Fibroblast of lung (primary cell): ENCODE data around the gene KCNC2. TPM values are rescaled to one million over a fixed set of nuclear protein-coding genes. Genes with fewer than 3 reads are reported as not detected.

Experiments used
- DNase-seq, 2 donors: peaks; one replicate each; pipeline versions ENCODE4 v3.0.0 to v3.0.0-alpha.2; 2010; ENCODE audit warnings: low read depth in 2 of 2
- H2AFZ ChIP-seq: 2 replicates; pipeline ENCODE4 v1.5.1; 2012; ENCODE audit warnings: low read length, control low read depth, inconsistent platforms
- H3K27ac ChIP-seq: 2 replicates; pipeline ENCODE4 v1.5.1; 2011; ENCODE audit warnings: low read length, control low read depth; ENCODE audit not compliant: insufficient read depth
- H3K27me3 ChIP-seq: 2 replicates; pipeline ENCODE4 v1.5.1; 2011; ENCODE audit warnings: mild to moderate bottlenecking, low read length; ENCODE audit not compliant: control insufficient read depth, insufficient read depth
- H3K36me3 ChIP-seq: 2 replicates; pipeline ENCODE4 v1.5.1; 2011; ENCODE audit warnings: low read length; ENCODE audit not compliant: control insufficient read depth, insufficient read depth
- H3K4me1 ChIP-seq: 2 replicates; pipeline ENCODE4 v1.5.1; 2011; ENCODE audit warnings: low read length; ENCODE audit not compliant: control insufficient read depth, insufficient read depth; ENCODE audit errors: extremely low read depth
- H3K4me2 ChIP-seq: 2 replicates; pipeline ENCODE4 v1.5.1; 2011; ENCODE audit warnings: low read length, control low read depth; ENCODE audit not compliant: insufficient read depth; ENCODE audit errors: extremely low read depth
- H3K4me3 ChIP-seq, 4 experiments: fragments of 200-600 bp in 1 of 4; sonication (generic) in 1 of 4; replicated peaks in 1 of 4; 2 replicates each; pipeline ENCODE4 v1.5.1; 2011 to 2016; ENCODE audit warnings: low read length in 4 of 4, low read depth in 3 of 4, mild to moderate bottlenecking in 3 of 4, control low read depth in 2 of 4, inconsistent platforms in 1 of 4, mixed read lengths in 1 of 4; ENCODE audit not compliant: insufficient read depth in 1 of 4; ENCODE audit errors: control extremely low read depth in 1 of 4
- H3K79me2 ChIP-seq: 2 replicates; pipeline ENCODE4 v1.5.1; 2012; ENCODE audit warnings: mild to moderate bottlenecking, low read length, inconsistent platforms; ENCODE audit not compliant: control insufficient read depth, insufficient read depth
- H3K9ac ChIP-seq: 2 replicates; pipeline ENCODE4 v1.5.1; 2011; ENCODE audit warnings: mild to moderate bottlenecking, low read length, control low read depth; ENCODE audit not compliant: insufficient read depth
- H3K9me3 ChIP-seq: 2 replicates; pipeline ENCODE4 v1.5.1; 2012; ENCODE audit warnings: low read depth, low read length; ENCODE audit not compliant: control insufficient read depth, insufficient read depth
- H4K20me1 ChIP-seq: 2 replicates; pipeline ENCODE4 v1.5.1; 2011; ENCODE audit warnings: low read length; ENCODE audit not compliant: control insufficient read depth, insufficient read depth; ENCODE audit errors: extremely low read depth
- CTCF ChIP-seq, 2 donors: IDR thresholded peaks in 1 of 2; conservative IDR thresholded peaks in 1 of 2; 1 replicate in 1 of 2; 2 replicates in 1 of 2; pipeline ENCODE4 v1.5.1; 2011 to 2012; ENCODE audit warnings: low read length in 2 of 2, control low read depth in 1 of 2, inconsistent platforms in 1 of 2, low read depth in 1 of 2, mild to moderate bottlenecking in 1 of 2
- EZH2 ChIP-seq: IDR thresholded peaks from 2 replicates; pipeline ENCODE4 v1.5.1; 2012; ENCODE audit warnings: low read length, control low read depth, mild to moderate bottlenecking; ENCODE audit errors: missing control alignments
- polyA plus RNA-seq, 2 donors: library from polyadenylated mRNA; depleted of rRNA in 1 of 2; stranded (reverse) in 1 of 2; unstranded in 1 of 2; fragments of >200 nt; gene quantifications; 2 replicates each; pipeline ENCODE4 v1.2.1, GENCODE V29; 2011 to 2012; ENCODE audit warnings: missing spikeins in 1 of 2
- total RNA-seq: library from RNA; depleted of rRNA; stranded (reverse); fragments of >200 nt; gene quantifications from 2 replicates; pipeline ENCODE4 v1.2.1, GENCODE V29; 2014

KCNC2 gene
- total and polyA plus RNA-seq, 2 donors (not counting 1 experiment from before 2014, with no cell fraction given): not detected

GRCh38 chr12:75101781-75102180 is 107.9 kb downstream of the KCNC2 start:
- H3K27me3 ChIP-seq: no peaks in the 10 kb centered on the region
- H3K27ac ChIP-seq: no peak overlapping the region
- H2AFZ ChIP-seq: no peak overlapping the region
- DNase-seq: no peak
- H3K36me3 ChIP-seq: no peaks in the 10 kb centered on the region
- H3K9ac ChIP-seq: no peak overlapping the region
- no peak for TF ChIP-seq EZH2
- TF ChIP-seq CTCF (conservative IDR thresholded peaks at IDR 0.05 in 1 of 2, IDR thresholded peaks at IDR 0.05 in 1 of 2; ENCODE audit: low read depth in 1 of 2, low read length in 2 of 2): no peak
- no peaks in the 10 kb centered on the region for H3K4me1 ChIP-seq
- H3K4me2 ChIP-seq: no peak overlapping the region
- no peaks in the 10 kb centered on the region for H3K9me3 ChIP-seq
- H4K20me1 ChIP-seq: no peaks in the 10 kb centered on the region
- H3K4me3 ChIP-seq: no peak overlapping the region
- H3K79me2 ChIP-seq: no peaks in the 10 kb centered on the region

- H3K4me3 ChIP-seq: no peak overlapping the region
- H3K4me2 ChIP-seq: no peak overlapping the region
- no peak overlapping the region for H3K9ac ChIP-seq
- no peaks in the 10 kb centered on the region for H3K4me1 ChIP-seq
- DNase-seq: peak in 1 of 2 donors; percentile 7
- H3K79me2 ChIP-seq: no peaks in the 10 kb centered on the region
- H4K20me1 ChIP-seq: no peaks in the 10 kb centered on the region
- no peaks in the 10 kb centered on the region for H3K36me3 ChIP-seq
- TF ChIP-seq EZH2: no peak
- TF ChIP-seq CTCF (conservative IDR thresholded peaks at IDR 0.05 in 1 of 2, IDR thresholded peaks at IDR 0.05 in 1 of 2; ENCODE audit: low read depth in 1 of 2, low read length in 2 of 2): no peak
- H3K27me3 ChIP-seq: no peaks in the 10 kb centered on the region
- H3K9me3 ChIP-seq: no peaks in the 10 kb centered on the region
- H3K27ac ChIP-seq: no peak overlapping the region
- no peak overlapping the region for H2AFZ ChIP-seq
Observed at GRCh38 chr12:75099210-75099609, 110.4 kb downstream of the KCNC2 start.

GRCh38 chr12:75097003-75097402 is 112.6 kb downstream of the KCNC2 start:
- no peaks in the 10 kb centered on the region for H4K20me1 ChIP-seq
- H3K36me3 ChIP-seq: no peaks in the 10 kb centered on the region
- H3K27me3 ChIP-seq: no peaks in the 10 kb centered on the region
- peak in 1 of 2 donors; percentile 1 for DNase-seq
- no peak overlapping the region for H3K4me2 ChIP-seq
- no peaks in the 10 kb centered on the region for H3K9me3 ChIP-seq
- no peak overlapping the region for H3K27ac ChIP-seq
- H3K4me1 ChIP-seq: no peaks in the 10 kb centered on the region
- no peak overlapping the region for H2AFZ ChIP-seq
- no peak for TF ChIP-seq EZH2
- no peak for TF ChIP-seq CTCF (conservative IDR thresholded peaks at IDR 0.05 in 1 of 2, IDR thresholded peaks at IDR 0.05 in 1 of 2; ENCODE audit: low read depth in 1 of 2, low read length in 2 of 2)
- H3K9ac ChIP-seq: no peak overlapping the region
- no peaks in the 10 kb centered on the region for H3K79me2 ChIP-seq
- H3K4me3 ChIP-seq: no peak overlapping the region
